8988T (cell line): ENCODE data around the gene TRIM51.
"Not testable (repeated sequence)": the region's sequence is repeated elsewhere in the genome, so short reads cannot be mapped to it uniquely, and the experiment has no call there.

Experiments
- DNase-seq: peaks from one replicate; pipeline ENCODE4 v3.0.0; 2011

The TRIM51 gene

GRCh38 chr11:55882997-55883396, at the start of gene TRIM51:
Gene TRIM51 (plus strand): TSS chr11:55883297. CDS start chr11:55885429, 2,132 bp downstream.
- not testable (repeated sequence) for DNase-seq

GRCh38 chr11:55838452-55838851, 44.6 kb upstream of the TRIM51 start, which contains the start of gene OR5D16:
Gene OR5D16 (plus strand): TSS chr11:55838752. CDS start chr11:55838752, 0 bp downstream.
- DNase-seq = no peak

- no peak for DNase-seq
Observed at GRCh38 chr11:55847453-55847852, 35.6 kb upstream of the TRIM51 start.

- no peak for DNase-seq
Observed at GRCh38 chr11:55849037-55849436, 34.1 kb upstream of the TRIM51 start.

- no peak for DNase-seq
Observed at GRCh38 chr11:55852141-55852540, 31.0 kb upstream of the TRIM51 start.

- DNase-seq = no peak
Observed at GRCh38 chr11:55854704-55855103, 28.4 kb upstream of the TRIM51 start.

GRCh38 chr11:55867354-55867753, 15.7 kb upstream of the TRIM51 start:
- DNase-seq = not testable (repeated sequence)

GRCh38 chr11:55872731-55873130, 10.4 kb upstream of the TRIM51 start:
- DNase-seq = not testable (repeated sequence)

- DNase-seq = not testable (repeated sequence)
Observed at GRCh38 chr11:55873146-55873545, 10.0 kb upstream of the TRIM51 start.

- DNase-seq = not testable (repeated sequence)
Observed at GRCh38 chr11:55884995-55885394, 1.9 kb downstream of the TRIM51 start.

GRCh38 chr11:55885481-55885880, 2.4 kb downstream of the TRIM51 start:
- DNase-seq = not testable (repeated sequence)

GRCh38 chr11:55895216-55895615, 12.1 kb downstream of the TRIM51 start:
- DNase-seq = no peak

- no peak for DNase-seq
Observed at GRCh38 chr11:55902308-55902707, 19.2 kb downstream of the TRIM51 start.

- DNase-seq = no peak
Observed at GRCh38 chr11:55914482-55914881, 31.4 kb downstream of the TRIM51 start, which contains the start of gene OR5W2. Gene OR5W2 (minus strand): TSS chr11:55914582. CDS start chr11:55914582, 0 bp downstream.

GRCh38 chr11:55920537-55920936, 37.4 kb downstream of the TRIM51 start:
- no peak for DNase-seq

GRCh38 chr11:55936300-55936699, 53.2 kb downstream of the TRIM51 start, which contains the start of gene OR5I1:
Gene OR5I1 (minus strand): TSS chr11:55936400. CDS start chr11:55936400, 0 bp downstream.
- DNase-seq = no peak
